ENCODE data around the gene ALDH4A1. TPM values are rescaled to one million over a fixed set of nuclear protein-coding genes. Genes with fewer than 3 reads are reported as not detected.

Gene ALDH4A1
- total and polyA plus RNA-seq, 10 of the 15 experiments (the other 5 are each of a cell fraction or from before 2014, with no cell fraction given) = 0.06 to 25.5 (median 13.0) TPM

GRCh38 chr1:18866314-18866713 lies 36.0 kb downstream of the ALDH4A1 start:
- Histone ChIP-seq H3K27ac (ENCODE audit: control insufficient read depth, insufficient read depth) (no peak overlapping the region), H4K20me1 (ENCODE audit: control insufficient read depth, insufficient read depth) (no peaks in the 10 kb centered on the region), H3K4me3 (no peak overlapping the region), H3K36me3 (ENCODE audit: control insufficient read depth in 2 of 2, insufficient read depth in 2 of 2, low read length in 1 of 2) (no peaks in the 10 kb centered on the region), H3K9ac (ENCODE audit: control insufficient read depth, insufficient read depth, low read length) (no peak overlapping the region), H3K79me2 (ENCODE audit: control insufficient read depth, insufficient read depth, low read length) (no peaks in the 10 kb centered on the region), H2AFZ (ENCODE audit: control insufficient read depth, low read depth, low read length) (no peak overlapping the region), H3K4me2 (ENCODE audit: control insufficient read depth, insufficient read depth) (no peak overlapping the region), H3K27me3 (replicated peaks in 1 of 2; ENCODE audit: control insufficient read depth in 2 of 2, insufficient read depth in 2 of 2, low read length in 1 of 2) (no peaks in the 10 kb centered on the region; a peak in 2 of 4 replicates), H3K9me3 (replicated peaks; ENCODE audit: control insufficient read depth, insufficient read depth, low read length) (no peaks in the 10 kb centered on the region), H3K4me1 (ENCODE audit: control insufficient read depth, insufficient read depth, low read length) (no peaks in the 10 kb centered on the region)
- ChIA-PET SMC1A (ENCODE audit: uncharacterized antibody, unreplicated experiment) (no interaction called here), POLR2A (no interaction called here), CTCF (no interaction called here), RAD21 (ENCODE audit: unreplicated experiment) (no interaction called here)
- FAIRE-seq (no peak), DNase-seq (ENCODE audit: low read depth, low spot score) (no peak), ATAC-seq (no peak)
- no TSS peak for BruUV-seq (replicated peaks)
- in situ Hi-C loops (cut with MboI) (no loop called here), intact Hi-C loops (cut with micrococcal nuclease; ENCODE audit: unreplicated experiment) (no loop called here)
- WGBS (ENCODE audit: insufficient coverage, insufficient replicate concordance, low lambda C conversion rate, missing lambda C conversion rate) = 47% methylated on average over 4 of the region's 6 CpGs
- TF ChIP-seq KDM1A (IDR thresholded peaks at IDR 0.05; ENCODE audit: borderline replicate concordance) (no peak), USF1 (IDR thresholded peaks at IDR 0.05; ENCODE audit: borderline replicate concordance, extremely low read length, insufficient read depth, low read depth, low read length) (no peak), USF2 (IDR thresholded peaks at IDR 0.05; ENCODE audit: borderline replicate concordance, low read depth, low read length) (no peak), E4F1 (IDR thresholded peaks at IDR 0.05; ENCODE audit: borderline replicate concordance, partially characterized antibody) (no peak), BHLHE40 (IDR thresholded peaks at IDR 0.05; ENCODE audit: borderline replicate concordance in 1 of 2, low read depth in 2 of 2, low read length in 1 of 2) (no peak), LARP7 (IDR thresholded peaks at IDR 0.05) (no peak), IRF5 (IDR thresholded peaks at IDR 0.05; ENCODE audit: borderline replicate concordance) (no peak), NFIC (IDR thresholded peaks at IDR 0.05; ENCODE audit: low read depth, low read length) (no peak), ELK1 (IDR thresholded peaks at IDR 0.05; ENCODE audit: low read depth, low read length) (no peak), SP1 (IDR thresholded peaks at IDR 0.05; ENCODE audit: low read depth, low read length) (no peak), TCF12 (IDR thresholded peaks at IDR 0.05; ENCODE audit: low read depth, low read length) (no peak), ZNF274 (IDR thresholded peaks at IDR 0.05; ENCODE audit: insufficient read depth, insufficient read length) (no peak), ZBED1 (IDR thresholded peaks at IDR 0.05; ENCODE audit: borderline replicate concordance) (no peak), SMAD1 (IDR thresholded peaks at IDR 0.05; ENCODE audit: low read depth, partially characterized antibody) (no peak)
